SJSA1 (cell line): ENCODE results near the gene ZNF621. TPM values are rescaled to one million over a fixed set of nuclear protein-coding genes. Genes with fewer than 3 reads are reported as not detected.
A peak's percentile ranks its signal among the peaks of the same experiment; 100 is the strongest.
"Not testable (repeated sequence)": the region's sequence is repeated elsewhere in the genome, so short reads cannot be mapped to it uniquely, and the experiment has no call there.

Experiments
- DNase-seq, 2 experiments: peaks; one replicate each; pipeline ENCODE4 v3.0.0-alpha.2; 2015 to 2020; ENCODE audit warnings: low spot score in 2 of 2, low read depth in 1 of 2
- H3K27ac ChIP-seq: fragments of 250-450 bp; sonication (Bioruptor Pico); 2 replicates; pipeline ENCODE4 v1.5.1; 2020; ENCODE audit warnings: mild to moderate bottlenecking, moderate library complexity
- H3K27me3 ChIP-seq: fragments of 250-450 bp; sonication (Bioruptor Pico); replicated peaks from 2 replicates; pipeline ENCODE4 v1.5.1; 2020; ENCODE audit warnings: mild to moderate bottlenecking, moderate library complexity
- H3K36me3 ChIP-seq: fragments of 250-450 bp; sonication (Bioruptor Pico); 2 replicates; pipeline ENCODE4 v1.5.1; 2020; ENCODE audit warnings: mild to moderate bottlenecking
- H3K4me1 ChIP-seq: fragments of 250-450 bp; sonication (Bioruptor Pico); replicated peaks from 2 replicates; pipeline ENCODE4 v1.6.1; 2021; ENCODE audit warnings: mild to moderate bottlenecking
- H3K4me3 ChIP-seq: fragments of 250-450 bp; sonication (Bioruptor Pico); 2 replicates; pipeline ENCODE4 v1.5.1; 2020; ENCODE audit warnings: mild to moderate bottlenecking
- H3K9me3 ChIP-seq: fragments of 250-450 bp; sonication (Bioruptor Pico); replicated peaks from 2 replicates; pipeline ENCODE4 v1.5.1; 2020; ENCODE audit warnings: mild to moderate bottlenecking
- total RNA-seq: library from RNA; depleted of rRNA; stranded (reverse); fragments of >200 nt; shearing (Covaris generic); gene quantifications from 2 replicates; pipeline ENCODE4 v1.2.3, GENCODE V29; 2014

ZNF621 gene
- total RNA-seq, 1 experiment from 2014 or later, result 12.7 TPM

- Histone ChIP-seq H3K4me3 (no peak overlapping the region), H3K36me3 (0 out of 2 replicates have a peak, but pooled peaks cover 5% of the 10 kb centered on the region), H3K27me3 (no peaks in the 10 kb centered on the region), H3K27ac (no peak overlapping the region), H3K4me1 (no peaks in the 10 kb centered on the region), H3K9me3 (no peaks in the 10 kb centered on the region)
- DNase-seq, result no peak
Measured at GRCh38 chr3:40516201-40516600, 8.6 kb upstream of the ZNF621 start.

- no peak for DNase-seq
- Histone ChIP-seq H3K4me1 (no peaks in the 10 kb centered on the region), H3K9me3 (no peaks in the 10 kb centered on the region), H3K4me3 (no peak overlapping the region), H3K27ac (no peak overlapping the region), H3K27me3 (no peaks in the 10 kb centered on the region), H3K36me3 (0 out of 2 replicates have a peak, but pooled peaks cover 5% of the 10 kb centered on the region)
Measured at GRCh38 chr3:40518067-40518466, 6.7 kb upstream of the ZNF621 start.

GRCh38 chr3:40518848-40519247, 5.9 kb upstream of the ZNF621 start:
- DNase-seq, result no peak
- no peak overlapping the region for H3K4me3 ChIP-seq
- H3K9me3 ChIP-seq, result no peaks in the 10 kb centered on the region
- no peak overlapping the region for H3K27ac ChIP-seq
- H3K27me3 ChIP-seq, result no peaks in the 10 kb centered on the region
- no peaks in the 10 kb centered on the region for H3K4me1 ChIP-seq
- 0 out of 2 replicates have a peak, but pooled peaks cover 5% of the 10 kb centered on the region for H3K36me3 ChIP-seq

DNA sequence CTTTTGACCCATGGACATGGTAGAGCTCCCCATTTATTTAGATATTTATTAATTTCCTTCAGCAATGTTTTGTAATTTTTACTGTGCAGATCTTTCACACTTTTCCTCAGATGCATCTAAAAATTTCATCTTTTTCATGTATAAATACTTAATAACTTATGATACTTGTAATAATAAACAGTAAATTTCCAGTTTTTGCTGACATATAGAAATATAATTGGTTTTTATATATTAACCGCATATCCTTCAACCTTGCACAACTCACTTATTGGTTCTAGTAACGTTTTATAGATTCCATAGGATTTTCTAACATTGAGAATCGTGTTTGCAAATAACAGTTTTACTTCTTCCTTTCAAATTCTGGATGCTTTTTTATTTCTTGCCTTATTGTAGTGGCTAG, 3.5 kb upstream of the ZNF621 start:
- Histone ChIP-seq H3K27me3 (no peaks in the 10 kb centered on the region), H3K4me1 (peaks cover 11% of the 10 kb centered on the region), H3K4me3 (no peak overlapping the region), H3K36me3 (peaks cover 14% of the 10 kb centered on the region), H3K9me3 (no peaks in the 10 kb centered on the region), H3K27ac (no peak overlapping the region)
- no peak for DNase-seq

DNA sequence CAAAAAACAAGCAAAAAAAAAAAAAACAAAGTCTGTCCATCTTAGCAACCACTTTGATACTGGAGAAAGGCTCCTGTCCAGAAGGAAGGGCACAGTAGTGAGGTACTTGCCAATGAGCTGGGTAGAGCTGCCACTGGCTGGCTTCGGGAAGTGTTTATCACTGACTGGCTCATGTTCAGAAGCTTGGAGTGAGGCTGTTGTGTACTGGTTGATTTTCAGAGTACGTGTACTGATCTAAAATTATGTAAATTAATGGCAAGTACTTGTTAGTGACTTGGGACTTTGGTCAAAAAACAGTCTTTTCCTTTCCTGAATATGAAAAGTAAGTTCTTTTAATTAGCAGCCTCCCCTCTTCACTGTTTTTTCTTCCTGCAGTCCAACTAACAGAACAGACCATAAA, 979 bp upstream of the ZNF621 start:
- DNase-seq, result peak in 1 of 2 experiments; percentile 1
- Histone ChIP-seq H3K4me1 (peaks cover 11% of the 10 kb centered on the region), H3K4me3 (no peak overlapping the region), H3K27me3 (no peaks in the 10 kb centered on the region), H3K36me3 (peaks cover 32% of the 10 kb centered on the region), H3K27ac (no peak overlapping the region), H3K9me3 (no peaks in the 10 kb centered on the region)

- peak overlapping the region; percentile 84 for H3K27ac ChIP-seq
- no peaks in the 10 kb centered on the region for H3K27me3 ChIP-seq
- DNase-seq, result no peak
- H3K9me3 ChIP-seq, result no peaks in the 10 kb centered on the region
- peak overlapping the region; percentile 68 for H3K4me3 ChIP-seq
- peaks cover 33% of the 10 kb centered on the region for H3K36me3 ChIP-seq
- peaks cover 11% of the 10 kb centered on the region for H3K4me1 ChIP-seq
Measured at GRCh38 chr3:40524222-40524567, 565 bp upstream of the ZNF621 start.

GRCh38 chr3:40528426-40528825, 3.7 kb downstream of the ZNF621 start:
- H3K27ac ChIP-seq, result no peak overlapping the region
- no peaks in the 10 kb centered on the region for H3K27me3 ChIP-seq
- H3K4me1 ChIP-seq, result peaks cover 11% of the 10 kb centered on the region
- no peak for DNase-seq
- no peak overlapping the region for H3K4me3 ChIP-seq
- peaks cover 2% of the 10 kb centered on the region; the same call in 1 of the 2 replicates for H3K9me3 ChIP-seq
- H3K36me3 ChIP-seq, result peaks cover 70% of the 10 kb centered on the region

GRCh38 chr3:40532252-40532651, 7.5 kb downstream of the ZNF621 start:
- peaks cover 79% of the 10 kb centered on the region for H3K36me3 ChIP-seq
- no peaks in the 10 kb centered on the region for H3K27me3 ChIP-seq
- no peak for DNase-seq

DNA sequence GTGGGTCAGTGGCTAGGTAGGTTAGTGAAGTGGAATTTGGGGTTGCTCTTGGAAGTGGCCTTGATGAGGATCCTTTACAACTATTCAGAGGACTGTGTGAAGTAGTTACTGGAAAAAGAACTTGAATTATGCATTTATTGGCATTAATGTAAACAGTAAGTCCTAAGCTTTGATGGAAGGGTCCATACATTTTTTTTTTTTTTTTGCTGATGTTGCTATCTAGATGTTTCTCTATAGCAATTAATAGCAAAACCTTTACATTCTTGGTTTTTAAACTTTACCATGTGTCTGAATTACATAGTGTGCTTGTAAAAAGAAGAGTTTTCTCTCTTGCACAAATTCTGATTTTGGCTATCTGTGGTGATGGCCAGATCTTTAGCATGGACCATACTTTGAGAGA, 9.5 kb downstream of the ZNF621 start:
- Histone ChIP-seq H3K4me3 (no peak overlapping the region), H3K9me3 (peaks cover 2% of the 10 kb centered on the region; the same call in 1 of the 2 replicates), H3K4me1 (no peaks in the 10 kb centered on the region), H3K27me3 (no peaks in the 10 kb centered on the region), H3K36me3 (peaks cover 76% of the 10 kb centered on the region), H3K27ac (no peak overlapping the region)
- DNase-seq, result no peak

More at GRCh38 chr3:40532252-40532651, 7.5 kb downstream of the ZNF621 start:
- no peak overlapping the region for H3K27ac ChIP-seq
- H3K4me1 ChIP-seq, result no peaks in the 10 kb centered on the region
- H3K9me3 ChIP-seq, result peaks cover 2% of the 10 kb centered on the region; the same call in 1 of the 2 replicates
- no peak overlapping the region for H3K4me3 ChIP-seq

DNA sequence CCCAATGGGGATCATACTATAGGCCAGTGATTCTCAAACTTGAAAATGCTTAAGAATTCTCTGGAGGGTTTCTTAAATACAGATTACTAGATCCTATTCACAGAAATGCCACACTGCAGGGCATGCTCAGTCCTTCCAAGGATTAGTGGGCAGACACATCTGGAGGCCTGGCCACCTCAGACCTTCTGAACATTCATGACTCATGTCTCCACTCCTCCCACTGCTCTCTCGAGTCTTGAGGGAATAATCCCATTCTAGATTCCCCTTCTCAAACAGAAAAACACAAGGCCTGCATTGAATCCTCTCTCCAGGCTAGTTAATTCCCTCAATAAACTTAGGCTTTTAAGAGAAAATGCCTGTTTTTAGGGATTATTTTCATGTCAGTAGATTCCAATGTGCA, 22.1 kb downstream of the ZNF621 start:
- H3K36me3 ChIP-seq, result no peaks in the 10 kb centered on the region
- no peaks in the 10 kb centered on the region for H3K4me1 ChIP-seq
- no peaks in the 10 kb centered on the region for H3K9me3 ChIP-seq
- no peak overlapping the region for H3K27ac ChIP-seq
- no peaks in the 10 kb centered on the region for H3K27me3 ChIP-seq
- DNase-seq, result peak in 1 of 2 experiments; percentile 2
- H3K4me3 ChIP-seq, result no peak overlapping the region

GRCh38 chr3:40550167-40550566, 25.4 kb downstream of the ZNF621 start:
- no peaks in the 10 kb centered on the region for H3K27me3 ChIP-seq
- H3K36me3 ChIP-seq, result no peaks in the 10 kb centered on the region
- no peak overlapping the region for H3K4me3 ChIP-seq
- no peak overlapping the region for H3K27ac ChIP-seq
- no peaks in the 10 kb centered on the region for H3K4me1 ChIP-seq
- DNase-seq, result no peak
- H3K9me3 ChIP-seq, result no peaks in the 10 kb centered on the region

GRCh38 chr3:40557575-40558161, 32.9 kb downstream of the ZNF621 start:
- no peak for DNase-seq
- H3K9me3 ChIP-seq, result no peaks in the 10 kb centered on the region
- H3K4me3 ChIP-seq, result no peak overlapping the region
- H3K27me3 ChIP-seq, result no peaks in the 10 kb centered on the region
- no peaks in the 10 kb centered on the region for H3K4me1 ChIP-seq
- H3K36me3 ChIP-seq, result no peaks in the 10 kb centered on the region
- H3K27ac ChIP-seq, result no peak overlapping the region

- H3K4me1 ChIP-seq, H3K4me3 ChIP-seq, H3K9me3 ChIP-seq, H3K27me3 ChIP-seq, H3K27ac ChIP-seq, DNase-seq, H3K36me3 ChIP-seq: not testable (repeated sequence)
Measured at GRCh38 chr3:40562482-40562881, 37.7 kb downstream of the ZNF621 start.

DNA sequence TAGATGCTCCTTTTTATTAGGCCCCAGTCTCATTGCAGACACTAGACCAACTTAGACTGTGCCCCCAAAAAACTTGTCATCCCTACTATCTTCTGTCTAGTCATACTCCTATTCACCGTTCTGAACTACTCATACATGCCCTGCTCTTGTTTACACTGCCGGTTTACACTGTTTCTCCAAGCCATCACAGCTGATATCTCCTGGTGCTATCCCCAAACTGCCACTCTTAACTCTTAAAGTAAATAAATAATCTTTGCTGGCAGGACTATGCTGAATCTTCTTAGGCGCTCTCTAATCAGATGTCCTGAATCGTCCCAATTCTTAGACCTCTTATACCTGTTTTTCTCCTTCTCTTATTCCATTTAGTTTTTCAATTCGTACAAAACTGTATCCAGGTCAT, 40.9 kb downstream of the ZNF621 start:
- DNase-seq, H3K27ac ChIP-seq, H3K9me3 ChIP-seq, H3K4me1 ChIP-seq, H3K27me3 ChIP-seq, H3K4me3 ChIP-seq, H3K36me3 ChIP-seq: not testable (repeated sequence)

- Histone ChIP-seq H3K4me1 (no peaks in the 10 kb centered on the region), H3K4me3 (no peak overlapping the region), H3K9me3 (no peaks in the 10 kb centered on the region), H3K27me3 (no peaks in the 10 kb centered on the region), H3K36me3 (no peaks in the 10 kb centered on the region), H3K27ac (no peak overlapping the region)
- no peak for DNase-seq
Measured at GRCh38 chr3:40566694-40567093, 41.9 kb downstream of the ZNF621 start.
